ENCODE measurements around the gene TRIM17.
A peak's percentile ranks its signal among the peaks of the same experiment; 100 is the strongest.

The TRIM17 gene

DNA sequence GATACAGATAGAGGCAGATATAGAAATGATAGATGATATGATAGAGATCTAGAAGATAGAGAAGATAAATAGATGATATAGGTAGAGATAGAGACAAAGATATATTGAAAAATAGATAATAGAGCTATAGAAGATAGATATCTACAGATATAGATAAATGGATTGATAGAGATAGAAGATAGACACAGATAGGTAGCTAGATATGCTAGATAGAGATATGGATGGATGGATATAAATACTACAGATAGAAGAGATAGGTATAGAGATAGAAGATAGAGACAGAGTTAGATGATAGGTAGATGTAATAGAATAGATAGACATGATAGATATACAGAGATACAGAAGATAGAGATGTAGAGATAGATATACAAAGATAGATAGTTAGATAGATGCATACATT, 31.4 kb downstream of the TRIM17 start:
- CTCF ChIA-PET: interaction anchor here (0.5 to 1.4 kb wide), 4 partner anchors 130 to 812 kb away, joined by 3 to 5 read pairs (median 4); partner anchors contain the start of gene IBA57
- TF ChIP-seq ZNF366 (tag by site-specific recombination; conservative IDR thresholded peaks at IDR 0.05): 0 out of 2 replicates have a peak, but pooled peaks have one; percentile 13
- no peak for TF ChIP-seq SCRT2 (tag by site-specific recombination; IDR thresholded peaks at IDR 0.05)
- peak; percentile 15; the same call in 1 of the 2 replicates for TF ChIP-seq ZBTB17 (tag by site-specific recombination; IDR thresholded peaks at IDR 0.05)

GRCh38 chr1:228383773-228384172, 32.9 kb downstream of the TRIM17 start:
- POLR2A ChIA-PET: no interaction called here
- no peak overlapping the region for H3K27ac ChIP-seq (ENCODE audit: extremely low read depth, low read depth, low read length)
- CTCF ChIA-PET: interaction anchor here (0.6 to 1.2 kb wide), 4 partner anchors 37 to 102 kb away, joined by 3 read pairs; no protein-coding TSS in a partner anchor
- TF ChIP-seq ZNF610 (tag by site-specific recombination; IDR thresholded peaks at IDR 0.05; ENCODE audit: borderline replicate concordance) (no peak), REPIN1 (tag by site-specific recombination; IDR thresholded peaks at IDR 0.05; ENCODE audit: low read depth) (no peak), MZF1 (tag by site-specific recombination; IDR thresholded peaks at IDR 0.05; ENCODE audit: borderline replicate concordance) (no peak), ZNF140 (tag by site-specific recombination; IDR thresholded peaks at IDR 0.05) (no peak), ZNF274 (IDR thresholded peaks at IDR 0.05; ENCODE audit: low read length) (no peak), ZNF274 (tag by site-specific recombination; IDR thresholded peaks at IDR 0.05; ENCODE audit: borderline replicate concordance) (no peak), ZNF133 (tag by site-specific recombination; IDR thresholded peaks at IDR 0.05) (no peak), SP2 (tag by site-specific recombination; IDR thresholded peaks at IDR 0.05) (no peak), ZNF416 (tag by site-specific recombination; IDR thresholded peaks at IDR 0.05) (no peak), SALL2 (tag by site-specific recombination; IDR thresholded peaks at IDR 0.05; ENCODE audit: borderline replicate concordance) (no peak), ZNF701 (tag by site-specific recombination; IDR thresholded peaks at IDR 0.05) (no peak), ZNF600 (tag by site-specific recombination; IDR thresholded peaks at IDR 0.05) (no peak), ZNF76 (tag by site-specific recombination; IDR thresholded peaks at IDR 0.05; ENCODE audit: borderline replicate concordance, low read depth) (no peak), ZNF473 (tag by site-specific recombination; IDR thresholded peaks at IDR 0.05) (no peak), IKZF3 (tag by site-specific recombination; IDR thresholded peaks at IDR 0.05) (no peak), ZNF777 (tag by site-specific recombination; IDR thresholded peaks at IDR 0.05; ENCODE audit: borderline replicate concordance) (no peak)
- TF ChIP-seq, protein P1, sequence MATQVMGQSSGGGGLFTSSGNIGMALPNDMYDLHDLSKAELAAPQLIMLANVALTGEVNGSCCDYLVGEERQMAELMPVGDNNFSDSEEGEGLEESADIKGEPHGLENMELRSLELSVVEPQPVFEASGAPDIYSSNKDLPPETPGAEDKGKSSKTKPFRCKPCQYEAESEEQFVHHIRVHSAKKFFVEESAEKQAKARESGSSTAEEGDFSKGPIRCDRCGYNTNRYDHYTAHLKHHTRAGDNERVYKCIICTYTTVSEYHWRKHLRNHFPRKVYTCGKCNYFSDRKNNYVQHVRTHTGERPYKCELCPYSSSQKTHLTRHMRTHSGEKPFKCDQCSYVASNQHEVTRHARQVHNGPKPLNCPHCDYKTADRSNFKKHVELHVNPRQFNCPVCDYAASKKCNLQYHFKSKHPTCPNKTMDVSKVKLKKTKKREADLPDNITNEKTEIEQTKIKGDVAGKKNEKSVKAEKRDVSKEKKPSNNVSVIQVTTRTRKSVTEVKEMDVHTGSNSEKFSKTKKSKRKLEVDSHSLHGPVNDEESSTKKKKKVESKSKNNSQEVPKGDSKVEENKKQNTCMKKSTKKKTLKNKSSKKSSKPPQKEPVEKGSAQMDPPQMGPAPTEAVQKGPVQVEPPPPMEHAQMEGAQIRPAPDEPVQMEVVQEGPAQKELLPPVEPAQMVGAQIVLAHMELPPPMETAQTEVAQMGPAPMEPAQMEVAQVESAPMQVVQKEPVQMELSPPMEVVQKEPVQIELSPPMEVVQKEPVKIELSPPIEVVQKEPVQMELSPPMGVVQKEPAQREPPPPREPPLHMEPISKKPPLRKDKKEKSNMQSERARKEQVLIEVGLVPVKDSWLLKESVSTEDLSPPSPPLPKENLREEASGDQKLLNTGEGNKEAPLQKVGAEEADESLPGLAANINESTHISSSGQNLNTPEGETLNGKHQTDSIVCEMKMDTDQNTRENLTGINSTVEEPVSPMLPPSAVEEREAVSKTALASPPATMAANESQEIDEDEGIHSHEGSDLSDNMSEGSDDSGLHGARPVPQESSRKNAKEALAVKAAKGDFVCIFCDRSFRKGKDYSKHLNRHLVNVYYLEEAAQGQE (tag by site-specific recombination; IDR thresholded peaks at IDR 0.05): no peak
- TF ChIP-seq, protein P2, sequence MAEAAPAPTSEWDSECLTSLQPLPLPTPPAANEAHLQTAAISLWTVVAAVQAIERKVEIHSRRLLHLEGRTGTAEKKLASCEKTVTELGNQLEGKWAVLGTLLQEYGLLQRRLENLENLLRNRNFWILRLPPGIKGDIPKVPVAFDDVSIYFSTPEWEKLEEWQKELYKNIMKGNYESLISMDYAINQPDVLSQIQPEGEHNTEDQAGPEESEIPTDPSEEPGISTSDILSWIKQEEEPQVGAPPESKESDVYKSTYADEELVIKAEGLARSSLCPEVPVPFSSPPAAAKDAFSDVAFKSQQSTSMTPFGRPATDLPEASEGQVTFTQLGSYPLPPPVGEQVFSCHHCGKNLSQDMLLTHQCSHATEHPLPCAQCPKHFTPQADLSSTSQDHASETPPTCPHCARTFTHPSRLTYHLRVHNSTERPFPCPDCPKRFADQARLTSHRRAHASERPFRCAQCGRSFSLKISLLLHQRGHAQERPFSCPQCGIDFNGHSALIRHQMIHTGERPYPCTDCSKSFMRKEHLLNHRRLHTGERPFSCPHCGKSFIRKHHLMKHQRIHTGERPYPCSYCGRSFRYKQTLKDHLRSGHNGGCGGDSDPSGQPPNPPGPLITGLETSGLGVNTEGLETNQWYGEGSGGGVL (tag by site-specific recombination; IDR thresholded peaks at IDR 0.05): no peak
- H3K4me1 ChIP-seq (ENCODE audit: control insufficient read depth, insufficient read depth, low read length): peaks cover 3% of the 10 kb centered on the region; the same call in 1 of the 2 replicates
- H3K36me3 ChIP-seq (ENCODE audit: control insufficient read depth in 2 of 2, insufficient read depth in 1 of 2, low read length in 2 of 2): no peaks in the 10 kb centered on the region
- no peak overlapping the region for H3K4me3 ChIP-seq (ENCODE audit: low read depth, low read length)
- no peaks in the 10 kb centered on the region for H3K9me3 ChIP-seq (ENCODE audit: control insufficient read depth, insufficient read depth, low read depth, low read length)

More for the DNA sequence above, 31.4 kb downstream of the TRIM17 start:
- no peaks in the 10 kb centered on the region for H3K4me1 ChIP-seq (ENCODE audit: control insufficient read depth, insufficient read depth, low read length)
- H3K4me3 ChIP-seq (ENCODE audit: low read depth, low read length): no peak overlapping the region
- POLR2A ChIA-PET: interaction anchor here (1.0 kb wide), 1 partner anchor 10 kb away, joined by 3 read pairs; no protein-coding TSS in a partner anchor
- no peaks in the 10 kb centered on the region for H3K9me3 ChIP-seq (ENCODE audit: control insufficient read depth, insufficient read depth, low read depth, low read length)
- H3K36me3 ChIP-seq (ENCODE audit: control insufficient read depth in 2 of 2, insufficient read depth in 1 of 2, low read length in 2 of 2): no peaks in the 10 kb centered on the region
- H3K27ac ChIP-seq (ENCODE audit: extremely low read depth, low read depth, low read length): no peak overlapping the region

All from HEK293 (cell line).